Upper lobe of left lung (tissue), 6 donors: ENCODE data around the gene SUPT3H. TPM values are rescaled to one million over a fixed set of nuclear protein-coding genes. Genes with fewer than 3 reads are reported as not detected.

Source experiments
- ATAC-seq, 2 donors: fragments of 200-7000 bp; cut with Tn5 transposase; one replicate each; pipeline ENCODE4 v1.9.1; 2022; ENCODE audit warnings: mild to moderate bottlenecking in 2 of 2, moderate library complexity in 2 of 2; ENCODE audit not compliant: low FRiP score in 2 of 2
- DNase-seq, 2 donors: peaks; one replicate each; pipeline ENCODE4 v3.0.0-alpha.2; 2019 to 2020
- H3K27ac ChIP-seq, 4 donors: fragments of 200-600 bp; sonication (generic); one replicate each; pipeline ENCODE4 v1.5.1; 2016 to 2019
- H3K27me3 ChIP-seq, 4 donors: fragments of 200-600 bp; sonication (generic); one replicate each; pipeline ENCODE4 v1.5.1; 2017 to 2019
- H3K36me3 ChIP-seq, 4 donors: fragments of 200-600 bp; sonication (generic); one replicate each; pipeline ENCODE4 v1.5.1; 2016 to 2019
- H3K4me1 ChIP-seq, 4 donors: fragments of 200-600 bp; sonication (generic); one replicate each; pipeline ENCODE4 v1.5.1; 2018 to 2019
- H3K4me3 ChIP-seq, 4 donors: fragments of 200-600 bp; sonication (generic); one replicate each; pipeline ENCODE4 v1.5.1; 2017 to 2019; ENCODE audit warnings: mild to moderate bottlenecking in 2 of 4, moderate library complexity in 1 of 4
- H3K9me3 ChIP-seq, 4 donors: fragments of 200-600 bp; sonication (generic); one replicate each; pipeline ENCODE4 v1.5.1; 2018 to 2019
- EP300 ChIP-seq, 4 donors: sonication (generic); formaldehyde crosslinking; IDR thresholded peaks; one replicate each; pipeline ENCODE4 v1.5.1; 2017; ENCODE audit warnings: antibody characterized with exemption in 4 of 4, control low read depth in 2 of 4
- POLR2A ChIP-seq, 4 donors: fragments of 450-650 bp; IDR thresholded peaks; one replicate each; pipeline ENCODE4 v1.5.1; 2016 to 2017; ENCODE audit warnings: antibody characterized with exemption in 4 of 4, mild to moderate bottlenecking in 2 of 4
- POLR2AphosphoS5 ChIP-seq, 2 donors: sonication (generic); formaldehyde crosslinking; IDR thresholded peaks; one replicate each; pipeline ENCODE4 v1.5.1; 2017; ENCODE audit warnings: antibody characterized with exemption in 2 of 2
- WGBS, 2 donors: methylation state at CpG; one replicate each; pipeline ENCODE4 v1.1.5; 2017 to 2018; 5-methylcytosine and 5-hydroxymethylcytosine counted together
- total RNA-seq, 6 donors: library from RNA; depleted of rRNA in 4 of 6; stranded (reverse); fragments of >200 nt in 4 of 6; gene quantifications; one replicate each; pipeline versions ENCODE4 v1.1.0 to v1.2.1, GENCODE V29; 2016 to 2021
- TF ChIP-seq, protein P1 (sequence below), 6 experiments: fragments of 450-650 bp in 4 of 6; fragments of 200-600 bp in 2 of 6; sonication (generic) in 2 of 6; IDR thresholded peaks; one replicate each; pipeline ENCODE4 v1.5.1; 2016 to 2019; ENCODE audit warnings: antibody characterized with exemption in 6 of 6
- donor health status: DM: no; HTN: no; CAD: no; lungs with moderate emphysema.
- donor health status: DM: no; HTN: yes; CAD: no; lungs with severe emphysema.

Gene SUPT3H
- total RNA-seq, 6 donors from 2014 or later: 6.4 to 45.1 (median 8.9) TPM

DNA sequence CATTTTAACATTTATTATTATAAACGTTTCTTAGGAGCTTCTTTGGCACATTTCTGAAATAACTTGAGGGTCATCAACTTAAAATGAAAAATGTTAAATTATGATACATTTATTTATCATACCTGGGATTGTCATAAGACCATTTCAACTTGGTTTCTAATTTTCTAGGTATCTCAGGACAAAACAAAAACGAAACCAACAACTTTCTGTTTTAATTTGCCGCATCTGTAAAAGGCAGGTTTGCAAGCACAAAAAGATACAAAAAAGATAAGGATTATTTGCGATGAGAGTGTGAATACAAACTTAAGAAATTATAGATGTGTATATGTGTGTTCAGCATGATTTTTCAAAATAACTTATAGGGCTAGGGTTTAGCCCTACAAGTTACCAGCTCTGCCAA is 444.6 kb downstream of the SUPT3H start:
- Histone ChIP-seq H3K27me3 (no peaks in the 10 kb centered on the region), H3K4me3 (no peak overlapping the region), H3K9me3 (no peaks in the 10 kb centered on the region), H3K27ac (peak overlapping the region in 2 of 4 donors; percentile 11 to 25), H3K4me1 (no peaks in the 10 kb centered on the region), H3K36me3 (no peaks in the 10 kb centered on the region)
- DNase-seq: no peak
- TF ChIP-seq POLR2AphosphoS5 (IDR thresholded peaks at IDR 0.05) (no peak), POLR2A (IDR thresholded peaks at IDR 0.05) (no peak), EP300 (IDR thresholded peaks at IDR 0.05) (no peak)
- TF ChIP-seq, protein P1, sequence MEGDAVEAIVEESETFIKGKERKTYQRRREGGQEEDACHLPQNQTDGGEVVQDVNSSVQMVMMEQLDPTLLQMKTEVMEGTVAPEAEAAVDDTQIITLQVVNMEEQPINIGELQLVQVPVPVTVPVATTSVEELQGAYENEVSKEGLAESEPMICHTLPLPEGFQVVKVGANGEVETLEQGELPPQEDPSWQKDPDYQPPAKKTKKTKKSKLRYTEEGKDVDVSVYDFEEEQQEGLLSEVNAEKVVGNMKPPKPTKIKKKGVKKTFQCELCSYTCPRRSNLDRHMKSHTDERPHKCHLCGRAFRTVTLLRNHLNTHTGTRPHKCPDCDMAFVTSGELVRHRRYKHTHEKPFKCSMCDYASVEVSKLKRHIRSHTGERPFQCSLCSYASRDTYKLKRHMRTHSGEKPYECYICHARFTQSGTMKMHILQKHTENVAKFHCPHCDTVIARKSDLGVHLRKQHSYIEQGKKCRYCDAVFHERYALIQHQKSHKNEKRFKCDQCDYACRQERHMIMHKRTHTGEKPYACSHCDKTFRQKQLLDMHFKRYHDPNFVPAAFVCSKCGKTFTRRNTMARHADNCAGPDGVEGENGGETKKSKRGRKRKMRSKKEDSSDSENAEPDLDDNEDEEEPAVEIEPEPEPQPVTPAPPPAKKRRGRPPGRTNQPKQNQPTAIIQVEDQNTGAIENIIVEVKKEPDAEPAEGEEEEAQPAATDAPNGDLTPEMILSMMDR (IDR thresholded peaks at IDR 0.05): no peak
- 69 to 73% methylated on average over 4 of the region's 4 CpGs for WGBS, 2 donors
- ATAC-seq: no peak

DNA sequence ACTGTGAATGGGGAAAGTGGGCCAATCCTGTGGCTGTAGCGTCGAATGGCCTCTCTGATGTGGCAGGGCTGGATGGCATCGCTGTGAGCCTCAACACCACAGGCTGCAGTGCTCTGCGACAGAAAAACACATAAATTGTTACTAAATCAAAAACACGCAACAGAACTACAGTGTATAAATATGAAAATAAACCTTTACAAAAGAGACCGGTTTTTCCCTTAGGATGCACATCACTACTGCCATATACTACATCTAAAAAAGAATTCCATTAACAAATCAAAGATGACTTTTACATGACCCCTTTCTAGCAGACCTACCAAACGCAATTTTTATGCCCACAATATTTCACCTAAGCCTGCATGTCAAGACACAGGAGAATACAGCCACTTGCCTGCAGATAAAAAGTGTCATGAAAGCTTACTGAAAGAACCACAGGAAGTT is 445.1 kb downstream of the SUPT3H start:
- Histone ChIP-seq H3K36me3 (no peaks in the 10 kb centered on the region), H3K9me3 (no peaks in the 10 kb centered on the region), H3K4me1 (no peaks in the 10 kb centered on the region), H3K27ac (peak overlapping the region in 1 of 4 donors; percentile 25), H3K27me3 (no peaks in the 10 kb centered on the region), H3K4me3 (no peak overlapping the region)
- WGBS, 2 donors: 82 to 91% methylated on average over 7 of the region's 7 CpGs
- TF ChIP-seq POLR2AphosphoS5 (IDR thresholded peaks at IDR 0.05) (no peak), POLR2A (IDR thresholded peaks at IDR 0.05) (no peak)
- ATAC-seq (no peak), DNase-seq (no peak)

DNA sequence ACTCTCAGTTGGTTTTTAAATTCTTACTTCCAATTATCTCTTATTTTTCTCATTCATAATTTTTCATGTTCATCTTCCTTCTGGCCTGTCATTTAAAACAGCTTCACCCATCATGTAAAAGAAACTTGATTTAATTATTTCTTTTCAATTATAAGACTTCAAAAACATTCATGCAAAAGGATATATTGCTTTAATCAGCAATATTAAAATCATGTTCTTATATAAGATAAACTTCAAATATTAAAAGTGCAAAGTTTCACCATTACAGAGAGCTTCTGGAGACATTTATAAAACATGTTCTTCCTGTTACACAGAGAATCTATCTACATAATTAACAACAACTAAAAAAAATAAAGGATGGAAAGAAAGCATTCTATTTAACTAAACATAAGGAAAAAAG is 446.3 kb downstream of the SUPT3H start:
- H3K27ac ChIP-seq: no peak overlapping the region
- DNase-seq (no peak), ATAC-seq (no peak)
- no peaks in the 10 kb centered on the region for H3K9me3 ChIP-seq
- TF ChIP-seq POLR2A (IDR thresholded peaks at IDR 0.05): no peak
- no peaks in the 10 kb centered on the region for H3K36me3 ChIP-seq
- H3K4me1 ChIP-seq: no peaks in the 10 kb centered on the region
- H3K4me3 ChIP-seq: no peak overlapping the region
- H3K27me3 ChIP-seq: no peaks in the 10 kb centered on the region

DNA sequence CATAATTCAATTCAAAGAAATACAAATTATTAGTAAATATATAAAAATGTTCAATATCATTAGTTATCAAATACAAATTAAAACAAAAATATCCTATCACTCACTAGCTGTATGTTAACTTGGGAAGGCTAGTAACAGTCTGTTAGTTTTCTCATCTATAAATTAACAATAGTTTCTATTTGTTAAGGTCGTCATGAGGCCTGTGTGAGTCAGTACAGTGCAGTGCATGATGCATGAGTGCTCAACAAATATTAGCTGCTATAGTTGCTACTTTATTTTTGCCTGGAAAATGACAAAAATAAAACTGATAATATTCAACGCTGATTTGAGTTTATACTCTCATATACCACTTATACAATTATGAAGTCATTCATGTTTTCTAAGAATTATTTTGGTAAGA is 451.2 kb downstream of the SUPT3H start:
- H3K4me3 ChIP-seq: no peak overlapping the region
- no peak for TF ChIP-seq POLR2A (IDR thresholded peaks at IDR 0.05)
- TF ChIP-seq, protein P1 (IDR thresholded peaks at IDR 0.05): no peak
- TF ChIP-seq POLR2AphosphoS5 (IDR thresholded peaks at IDR 0.05): no peak
- no peak for TF ChIP-seq EP300 (IDR thresholded peaks at IDR 0.05)
- no peaks in the 10 kb centered on the region for H3K4me1 ChIP-seq
- no peak overlapping the region for H3K27ac ChIP-seq
- DNase-seq (no peak), ATAC-seq (no peak)
- WGBS, 2 donors: 63 to 64% methylated on average over 2 of the region's 2 CpGs
- H3K9me3 ChIP-seq: no peaks in the 10 kb centered on the region
- H3K36me3 ChIP-seq: no peaks in the 10 kb centered on the region
- H3K27me3 ChIP-seq: no peaks in the 10 kb centered on the region

DNA sequence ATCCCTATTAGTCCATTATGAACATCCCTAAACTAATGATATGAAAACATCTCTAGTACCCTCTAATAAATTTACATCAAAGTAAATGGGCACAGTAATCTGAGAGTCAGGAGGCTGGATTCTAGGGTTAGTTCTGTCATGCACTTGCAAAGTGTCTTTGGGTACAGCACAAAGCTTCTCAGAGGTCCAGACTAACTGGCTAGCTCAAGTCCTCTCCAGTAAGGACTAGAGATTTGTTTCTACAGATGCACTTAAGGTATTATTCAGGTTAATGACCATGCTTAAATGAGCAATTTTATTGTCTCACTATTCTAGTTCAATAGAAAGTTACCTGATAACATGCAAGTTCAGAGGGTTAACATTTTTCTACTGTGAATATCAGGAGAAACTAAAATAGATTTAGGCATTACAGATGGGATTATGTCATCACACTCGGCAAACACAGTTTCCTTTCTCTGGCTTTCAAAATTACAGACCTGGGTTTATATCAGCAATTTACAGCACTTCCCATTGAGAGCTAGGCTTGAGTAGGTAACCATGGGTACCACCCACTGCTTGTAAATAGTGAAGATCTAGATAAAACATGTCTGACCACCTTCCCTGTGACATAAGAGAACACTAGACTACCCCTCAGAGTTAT is 452.5 kb downstream of the SUPT3H start:
- Histone ChIP-seq H3K36me3 (no peaks in the 10 kb centered on the region), H3K27ac (no peak overlapping the region), H3K4me1 (no peaks in the 10 kb centered on the region), H3K9me3 (no peaks in the 10 kb centered on the region), H3K27me3 (no peaks in the 10 kb centered on the region), H3K4me3 (no peak overlapping the region)
- DNase-seq: no peak
- no peak for ATAC-seq
- TF ChIP-seq EP300 (IDR thresholded peaks at IDR 0.05): no peak
- TF ChIP-seq, protein P1 (IDR thresholded peaks at IDR 0.05): no peak
- WGBS, 2 donors: 8 to 11% methylated on average over 1 of the region's 1 CpG

DNA sequence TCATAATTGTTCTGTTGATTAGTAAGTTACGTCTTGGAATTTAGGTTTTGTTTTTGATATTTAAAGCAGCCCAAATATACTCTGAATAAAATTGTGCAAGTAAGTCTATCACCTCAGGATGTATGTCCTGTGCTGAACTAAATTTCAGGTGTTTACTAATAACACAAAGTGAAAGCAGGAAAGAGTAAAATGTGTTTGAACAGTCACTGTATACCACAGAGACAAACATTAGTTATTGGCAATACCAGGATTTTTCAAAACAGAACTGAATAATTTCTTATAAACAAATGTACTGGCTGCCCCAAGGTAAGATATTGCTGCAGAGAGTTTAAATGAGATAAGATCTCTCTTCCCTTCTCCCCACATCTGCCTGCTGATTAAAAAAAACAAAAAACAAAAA is 454.3 kb downstream of the SUPT3H start:
- Histone ChIP-seq H3K4me1 (no peaks in the 10 kb centered on the region), H3K27me3 (no peaks in the 10 kb centered on the region), H3K36me3 (no peaks in the 10 kb centered on the region), H3K4me3 (no peak overlapping the region), H3K9me3 (no peaks in the 10 kb centered on the region), H3K27ac (no peak overlapping the region)
- ATAC-seq (no peak), DNase-seq (no peak)
- TF ChIP-seq, protein P1 (IDR thresholded peaks at IDR 0.05): no peak
- no peak for TF ChIP-seq EP300 (IDR thresholded peaks at IDR 0.05)
- 78 to 83% methylated on average over 1 of the region's 1 CpG for WGBS, 2 donors
